HepG2 (cell line): Measurements from ENCODE around the gene RCCD1. TPM values are rescaled to one million over a fixed set of nuclear protein-coding genes. Genes with fewer than 3 reads are reported as not detected.
A peak's percentile ranks its signal among the peaks of the same experiment; 100 is the strongest.

Source experiments
- ADNP ChIP-seq: sonication (generic); formaldehyde crosslinking; IDR thresholded peaks from 2 replicates; pipeline ENCODE4 v1.4.0; 2020; ENCODE audit warnings: missing genetic modification reagents
- CBX1 ChIP-seq: IDR thresholded peaks from one replicate; pipeline ENCODE4 v1.6.1; 2016; ENCODE audit warnings: antibody characterized with exemption, low read depth
- CCDC6 ChIP-seq: sonication (generic); formaldehyde crosslinking; IDR thresholded peaks from 2 replicates; pipeline ENCODE4 v1.8.1; 2022; ENCODE audit warnings: mild to moderate bottlenecking, missing genetic modification reagents, moderate library complexity
- GLMP ChIP-seq: sonication (generic); formaldehyde crosslinking; IDR thresholded peaks from 2 replicates; pipeline ENCODE4 v1.9.0; 2021; ENCODE audit warnings: missing genetic modification reagents, mild to moderate bottlenecking, borderline replicate concordance
- NCOA2 ChIP-seq: sonication (generic); formaldehyde crosslinking; IDR thresholded peaks from 2 replicates; pipeline ENCODE4 v1.8.0; 2022; ENCODE audit warnings: inconsistent platforms
- PHB2 ChIP-seq: fragments of 450-650 bp; IDR thresholded peaks from 2 replicates; pipeline ENCODE4 v1.6.1; 2018; ENCODE audit not compliant: partially characterized antibody
- REXO4 ChIP-seq: sonication (generic); formaldehyde crosslinking; IDR thresholded peaks from 2 replicates; pipeline ENCODE4 v1.8.0; 2022; ENCODE audit warnings: missing genetic modification reagents, mild to moderate bottlenecking, borderline replicate concordance
- RFXANK ChIP-seq: IDR thresholded peaks from 2 replicates; pipeline ENCODE4 v1.6.1; 2016
- SMARCC2 ChIP-seq: fragments of 450-650 bp; IDR thresholded peaks from 2 replicates; pipeline ENCODE4 v1.6.1; 2017; ENCODE audit warnings: antibody characterized with exemption, mild to moderate bottlenecking
- SOX6 ChIP-seq, 2 experiments: fragments of 450-650 bp in 1 of 2; sonication (generic) in 1 of 2; formaldehyde crosslinking in 1 of 2; IDR thresholded peaks; 2 replicates each; pipeline versions ENCODE4 v1.4.0 to v1.6.1; 2017 to 2020; ENCODE audit warnings: antibody characterized with exemption in 1 of 2, mild to moderate bottlenecking in 1 of 2, missing genetic modification reagents in 1 of 2
- TP53 ChIP-seq: sonication (generic); formaldehyde crosslinking; conservative IDR thresholded peaks from 2 replicates; pipeline ENCODE4 v1.4.0; 2020; ENCODE audit warnings: missing genetic modification reagents
- TRIM24 ChIP-seq: sonication (generic); formaldehyde crosslinking; IDR thresholded peaks from 2 replicates; pipeline ENCODE4 v1.8.0; 2022; ENCODE audit warnings: mild to moderate bottlenecking, missing genetic modification reagents
- ZNF264 ChIP-seq: sonication (generic); formaldehyde crosslinking; IDR thresholded peaks from 2 replicates; pipeline ENCODE4 v1.4.0; 2020; ENCODE audit warnings: missing genetic modification reagents
- ZNF280B ChIP-seq: sonication (generic); formaldehyde crosslinking; IDR thresholded peaks from 2 replicates; pipeline ENCODE4 v1.5.0; 2020; ENCODE audit warnings: missing genetic modification reagents, mild to moderate bottlenecking, borderline replicate concordance
- ZNF773 ChIP-seq: sonication (generic); formaldehyde crosslinking; IDR thresholded peaks from 2 replicates; pipeline ENCODE4 v1.4.0; 2020; ENCODE audit warnings: missing genetic modification reagents, borderline replicate concordance
- polyA plus RNA-seq, 8 experiments: library from polyadenylated mRNA; depleted of rRNA in 3 of 8; stranded (reverse) in 7 of 8; unstranded in 1 of 8; fragments of >200 nt; fragmentation: Illumina TruSeq in 4 of 8; extraction: Trizol in 4 of 8; gene quantifications; 2 replicates each; pipeline versions ENCODE4 v1.2.1 to v1.2.3, GENCODE V29; 2011 to 2016; ENCODE audit warnings: low read depth in 4 of 8, missing spikeins in 1 of 8, mixed read lengths in 1 of 8; ENCODE audit not compliant: insufficient read depth in 1 of 8
- total RNA-seq, 5 experiments: library from RNA; depleted of rRNA; stranded (reverse); fragments of >200 nt; fragmentation: Illumina TruSeq; extraction: Trizol; gene quantifications; 2 replicates each; pipeline ENCODE4 v1.2.3, GENCODE V29; 2016; ENCODE audit warnings: low read depth in 1 of 5
- TF ChIP-seq, protein P1 (sequence below), 2 experiments: fragments of 450-650 bp in 1 of 2; sonication (generic) in 1 of 2; formaldehyde crosslinking in 1 of 2; IDR thresholded peaks; 2 replicates each; pipeline versions ENCODE4 v1.6.1 to v1.8.0; 2016 to 2022; ENCODE audit warnings: antibody characterized with exemption in 1 of 2, mild to moderate bottlenecking in 1 of 2, missing genetic modification reagents in 1 of 2

Gene RCCD1
- total and polyA plus RNA-seq, 2 of the 13 experiments (the other 11 are each of a cell fraction or from before 2014, with no cell fraction given): 14.1 to 15.1 TPM

DNA sequence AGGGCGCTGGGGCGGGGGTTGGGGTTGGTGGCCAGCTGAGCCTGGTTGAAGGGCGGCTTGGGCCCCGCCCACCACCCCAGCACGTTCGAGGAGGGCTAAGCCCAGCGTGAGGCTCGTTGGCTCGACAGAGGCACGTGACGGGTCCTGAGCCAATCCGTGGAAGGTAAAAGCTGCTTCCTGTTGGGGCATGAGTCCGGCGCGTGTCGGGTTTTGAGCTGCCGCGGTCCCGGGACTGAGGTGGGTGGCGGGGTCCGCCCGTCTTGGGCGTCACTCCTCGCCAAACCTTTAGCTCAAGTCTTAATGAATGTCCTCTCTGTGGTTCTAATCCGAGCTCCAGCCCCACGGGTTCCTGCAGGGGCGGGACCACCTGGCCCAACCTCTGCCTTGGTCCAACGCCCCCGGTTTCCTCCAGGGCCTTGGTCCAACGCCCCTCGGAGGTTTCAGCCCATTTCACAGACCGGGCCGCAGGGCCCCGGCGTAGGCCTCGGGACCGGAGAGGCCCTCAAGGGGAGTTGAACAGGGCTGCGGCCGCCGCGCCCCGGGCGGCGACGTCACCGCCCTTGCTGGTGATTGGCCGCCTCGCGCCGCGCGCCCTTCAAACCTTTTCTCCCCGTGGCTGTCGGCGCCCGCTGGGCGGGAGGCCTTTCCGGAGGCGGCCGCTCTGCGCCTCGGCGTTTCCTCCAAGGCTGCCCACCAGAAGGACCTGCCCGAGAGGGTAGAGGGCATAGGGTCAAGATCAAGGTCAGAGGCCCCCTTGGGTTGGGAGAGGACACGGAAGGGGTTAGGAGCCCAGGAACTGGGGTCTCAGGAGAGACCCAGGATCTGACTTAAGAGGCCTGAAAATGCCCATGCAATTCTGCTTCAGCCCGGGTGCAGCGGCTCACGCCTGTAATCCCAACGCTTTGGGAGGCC is at the start of gene RCCD1 (continued):
- TF ChIP-seq, protein P1, sequence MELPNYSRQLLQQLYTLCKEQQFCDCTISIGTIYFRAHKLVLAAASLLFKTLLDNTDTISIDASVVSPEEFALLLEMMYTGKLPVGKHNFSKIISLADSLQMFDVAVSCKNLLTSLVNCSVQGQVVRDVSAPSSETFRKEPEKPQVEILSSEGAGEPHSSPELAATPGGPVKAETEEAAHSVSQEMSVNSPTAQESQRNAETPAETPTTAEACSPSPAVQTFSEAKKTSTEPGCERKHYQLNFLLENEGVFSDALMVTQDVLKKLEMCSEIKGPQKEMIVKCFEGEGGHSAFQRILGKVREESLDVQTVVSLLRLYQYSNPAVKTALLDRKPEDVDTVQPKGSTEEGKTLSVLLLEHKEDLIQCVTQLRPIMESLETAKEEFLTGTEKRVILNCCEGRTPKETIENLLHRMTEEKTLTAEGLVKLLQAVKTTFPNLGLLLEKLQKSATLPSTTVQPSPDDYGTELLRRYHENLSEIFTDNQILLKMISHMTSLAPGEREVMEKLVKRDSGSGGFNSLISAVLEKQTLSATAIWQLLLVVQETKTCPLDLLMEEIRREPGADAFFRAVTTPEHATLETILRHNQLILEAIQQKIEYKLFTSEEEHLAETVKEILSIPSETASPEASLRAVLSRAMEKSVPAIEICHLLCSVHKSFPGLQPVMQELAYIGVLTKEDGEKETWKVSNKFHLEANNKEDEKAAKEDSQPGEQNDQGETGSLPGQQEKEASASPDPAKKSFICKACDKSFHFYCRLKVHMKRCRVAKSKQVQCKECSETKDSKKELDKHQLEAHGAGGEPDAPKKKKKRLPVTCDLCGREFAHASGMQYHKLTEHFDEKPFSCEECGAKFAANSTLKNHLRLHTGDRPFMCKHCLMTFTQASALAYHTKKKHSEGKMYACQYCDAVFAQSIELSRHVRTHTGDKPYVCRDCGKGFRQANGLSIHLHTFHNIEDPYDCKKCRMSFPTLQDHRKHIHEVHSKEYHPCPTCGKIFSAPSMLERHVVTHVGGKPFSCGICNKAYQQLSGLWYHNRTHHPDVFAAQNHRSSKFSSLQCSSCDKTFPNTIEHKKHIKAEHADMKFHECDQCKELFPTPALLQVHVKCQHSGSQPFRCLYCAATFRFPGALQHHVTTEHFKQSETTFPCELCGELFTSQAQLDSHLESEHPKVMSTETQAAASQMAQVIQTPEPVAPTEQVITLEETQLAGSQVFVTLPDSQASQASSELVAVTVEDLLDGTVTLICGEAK (IDR thresholded peaks at IDR 0.05): no peak
- TF ChIP-seq, protein P1 (CRISPR knock-in tag; IDR thresholded peaks at IDR 0.05): peak; percentile 58
- TF ChIP-seq RFXANK (CRISPR knock-in tag): 0 out of 2 replicates have a peak, but pooled peaks have one; percentile 46
- no peak for TF ChIP-seq ZNF773 (CRISPR knock-in tag)
- TF ChIP-seq ZNF264: peak; percentile 68
- TF ChIP-seq SOX6 (IDR thresholded peaks at IDR 0.05): no peak
- peak; percentile 50; the same call in 1 of the 2 replicates for TF ChIP-seq SOX6 (CRISPR knock-in tag; IDR thresholded peaks at IDR 0.05)
- TF ChIP-seq GLMP (CRISPR knock-in tag): no peak
- TF ChIP-seq SMARCC2: no peak
- TF ChIP-seq NCOA2 (CRISPR knock-in tag): peak; percentile 12; the same call in 1 of the 2 replicates
- TF ChIP-seq CBX1: peak; percentile 34
- TF ChIP-seq TRIM24 (CRISPR knock-in tag): no peak
- 0 out of 2 replicates have a peak, but pooled peaks have one; percentile 55 for TF ChIP-seq TP53
- TF ChIP-seq ZNF280B (CRISPR knock-in tag): 0 out of 2 replicates have a peak, but pooled peaks have one; percentile 29
- peak; percentile 79; the same call in 1 of the 2 replicates for TF ChIP-seq CCDC6 (CRISPR knock-in tag)
- no peak for TF ChIP-seq PHB2
- TF ChIP-seq REXO4 (CRISPR knock-in tag): no peak
- 0 out of 2 replicates have a peak, but pooled peaks have one; percentile 40 for TF ChIP-seq ADNP (CRISPR knock-in tag)
